Fibroblast of pulmonary artery (primary cell): Measurements from ENCODE around the gene ZNF732.

ENCODE experiments used
- DNase-seq: peaks from one replicate; pipeline ENCODE4 v3.0.0-alpha.2; 2010; ENCODE audit warnings: low read depth
- H3K4me3 ChIP-seq: replicated peaks from 2 replicates; pipeline ENCODE4 v1.5.1; 2011; ENCODE audit warnings: low read depth, mild to moderate bottlenecking, control low read depth, low read length, moderate library complexity
- TF ChIP-seq, protein P1 (sequence below): IDR thresholded peaks from 2 replicates; pipeline ENCODE4 v1.5.1; 2011; ENCODE audit warnings: mild to moderate bottlenecking, control low read depth, low read length, inconsistent platforms; ENCODE audit errors: missing control alignments

Gene ZNF732

DNA sequence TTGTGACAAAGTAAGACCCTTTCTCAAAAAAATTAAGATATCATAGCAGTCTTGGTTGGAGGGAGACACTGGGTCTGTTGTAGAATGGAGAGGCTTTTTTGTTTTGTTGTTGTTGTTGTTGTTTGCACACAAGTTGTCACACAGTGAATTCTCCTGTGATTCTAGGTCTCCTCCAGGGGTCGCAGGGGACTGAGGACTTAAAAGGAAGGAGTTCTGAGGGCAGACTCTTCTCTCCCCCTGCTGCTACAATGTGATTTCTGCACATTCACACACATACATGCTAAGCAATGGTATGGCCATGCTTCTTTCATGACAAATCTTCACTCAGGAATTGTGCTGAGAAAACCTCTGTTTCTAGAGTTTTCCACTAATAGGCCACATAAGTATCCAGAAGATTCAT lies 71.1 kb downstream of the ZNF732 start:
- TF ChIP-seq, protein P1, sequence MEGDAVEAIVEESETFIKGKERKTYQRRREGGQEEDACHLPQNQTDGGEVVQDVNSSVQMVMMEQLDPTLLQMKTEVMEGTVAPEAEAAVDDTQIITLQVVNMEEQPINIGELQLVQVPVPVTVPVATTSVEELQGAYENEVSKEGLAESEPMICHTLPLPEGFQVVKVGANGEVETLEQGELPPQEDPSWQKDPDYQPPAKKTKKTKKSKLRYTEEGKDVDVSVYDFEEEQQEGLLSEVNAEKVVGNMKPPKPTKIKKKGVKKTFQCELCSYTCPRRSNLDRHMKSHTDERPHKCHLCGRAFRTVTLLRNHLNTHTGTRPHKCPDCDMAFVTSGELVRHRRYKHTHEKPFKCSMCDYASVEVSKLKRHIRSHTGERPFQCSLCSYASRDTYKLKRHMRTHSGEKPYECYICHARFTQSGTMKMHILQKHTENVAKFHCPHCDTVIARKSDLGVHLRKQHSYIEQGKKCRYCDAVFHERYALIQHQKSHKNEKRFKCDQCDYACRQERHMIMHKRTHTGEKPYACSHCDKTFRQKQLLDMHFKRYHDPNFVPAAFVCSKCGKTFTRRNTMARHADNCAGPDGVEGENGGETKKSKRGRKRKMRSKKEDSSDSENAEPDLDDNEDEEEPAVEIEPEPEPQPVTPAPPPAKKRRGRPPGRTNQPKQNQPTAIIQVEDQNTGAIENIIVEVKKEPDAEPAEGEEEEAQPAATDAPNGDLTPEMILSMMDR, result no peak
- H3K4me3 ChIP-seq, result no peak overlapping the region
- DNase-seq, result no peak

DNA sequence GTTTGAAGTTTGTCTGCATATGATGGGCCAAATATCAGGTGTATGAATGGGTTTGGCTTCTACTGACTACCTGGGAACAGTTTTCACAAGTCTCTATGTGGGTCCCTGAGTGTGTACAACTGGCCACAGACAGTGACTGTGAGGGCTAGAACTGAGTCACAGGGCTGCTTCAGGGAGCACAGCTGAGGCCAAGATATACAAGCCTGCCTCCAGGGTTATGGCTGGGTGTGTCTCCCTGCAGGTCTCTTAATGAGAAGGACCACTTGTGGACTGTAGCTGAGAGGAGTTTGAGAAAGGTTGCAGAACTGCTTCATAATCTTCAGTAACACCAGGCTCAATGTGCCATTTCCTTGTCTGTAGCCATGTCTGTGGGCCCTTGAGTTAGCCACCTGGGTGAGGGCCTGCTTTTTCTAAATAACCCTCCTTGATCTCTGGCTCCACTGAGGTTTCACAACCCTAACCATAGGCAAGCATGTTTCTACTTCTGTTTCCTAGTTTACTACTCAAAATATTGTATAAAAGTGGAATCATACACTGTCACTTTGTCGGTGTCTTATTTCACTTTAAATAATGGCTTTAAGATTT lies 81.3 kb downstream of the ZNF732 start:
- DNase-seq, result no peak
- TF ChIP-seq, protein P1, result no peak
- no peak overlapping the region for H3K4me3 ChIP-seq
